ENCODE data around the gene RHBDL1.

RHBDL1 gene

GRCh38 chr16:675884-676564 lies 553 bp downstream of the RHBDL1 start:
- no peak for TF ChIP-seq CTCF (conservative IDR thresholded peaks at IDR 0.05; ENCODE audit: low read depth, low read length)
- H3K4me3 ChIP-seq (ENCODE audit: low read depth, low read length) = peak overlapping the region; percentile 51
- no peak for DNase-seq (ENCODE audit: low read depth)

- no peak for TF ChIP-seq CTCF (conservative IDR thresholded peaks at IDR 0.05; ENCODE audit: low read depth, low read length)
- H3K4me3 ChIP-seq (ENCODE audit: low read depth, low read length) = no peak overlapping the region
- no peak for DNase-seq (ENCODE audit: low read depth)
Measured at GRCh38 chr16:676565-676902, 1.1 kb downstream of the RHBDL1 start.

GRCh38 chr16:676913-677312 lies 1.4 kb downstream of the RHBDL1 start:
- DNase-seq (ENCODE audit: low read depth) = no peak
- no peak overlapping the region for H3K4me3 ChIP-seq (ENCODE audit: low read depth, low read length)
- no peak for TF ChIP-seq CTCF (conservative IDR thresholded peaks at IDR 0.05; ENCODE audit: low read depth, low read length)

GRCh38 chr16:677316-678190 lies 2.1 kb downstream of the RHBDL1 start:
- TF ChIP-seq CTCF (conservative IDR thresholded peaks at IDR 0.05; ENCODE audit: low read depth, low read length) = no peak
- DNase-seq (ENCODE audit: low read depth) = no peak
- H3K4me3 ChIP-seq (ENCODE audit: low read depth, low read length) = no peak overlapping the region

GRCh38 chr16:678209-678857 lies 2.9 kb downstream of the RHBDL1 start:
- DNase-seq (ENCODE audit: low read depth) = no peak
- no peak for TF ChIP-seq CTCF (conservative IDR thresholded peaks at IDR 0.05; ENCODE audit: low read depth, low read length)

GRCh38 chr16:678858-679813 lies 3.7 kb downstream of the RHBDL1 start:
- H3K4me3 ChIP-seq (ENCODE audit: low read depth, low read length) = peak overlapping the region; percentile 62
- no peak for TF ChIP-seq CTCF (conservative IDR thresholded peaks at IDR 0.05; ENCODE audit: low read depth, low read length)
- DNase-seq (ENCODE audit: low read depth) = peak; percentile 56

More at GRCh38 chr16:678209-678857, 2.9 kb downstream of the RHBDL1 start:
- no peak overlapping the region for H3K4me3 ChIP-seq (ENCODE audit: low read depth, low read length)
